DOHH2 (cell line): ENCODE results near the gene LRFN4.

Source experiments
- CTCF ChIP-seq: fragments of 200-600 bp; sonication (generic); IDR thresholded peaks from one replicate; pipeline ENCODE4 v1.5.1; 2014; ENCODE audit warnings: antibody characterized with exemption, mild to moderate bottlenecking, low read depth, low read length; ENCODE audit not compliant: poor library complexity, severe bottlenecking
- EZH2phosphoT487 ChIP-seq: fragments of 200-600 bp; sonication (generic); IDR thresholded peaks from 2 replicates; pipeline ENCODE4 v1.6.1; 2017; ENCODE audit warnings: borderline replicate concordance, mild to moderate bottlenecking, antibody characterized with exemption, low read length, moderate library complexity, mixed read lengths

- TF ChIP-seq CTCF (no peak), EZH2phosphoT487 (no peak)
Measured at GRCh38 chr11:66901964-66902390, 45.1 kb downstream of the LRFN4 start.
